ENCODE results near the gene GPLD1.

The GPLD1 gene, protein sequence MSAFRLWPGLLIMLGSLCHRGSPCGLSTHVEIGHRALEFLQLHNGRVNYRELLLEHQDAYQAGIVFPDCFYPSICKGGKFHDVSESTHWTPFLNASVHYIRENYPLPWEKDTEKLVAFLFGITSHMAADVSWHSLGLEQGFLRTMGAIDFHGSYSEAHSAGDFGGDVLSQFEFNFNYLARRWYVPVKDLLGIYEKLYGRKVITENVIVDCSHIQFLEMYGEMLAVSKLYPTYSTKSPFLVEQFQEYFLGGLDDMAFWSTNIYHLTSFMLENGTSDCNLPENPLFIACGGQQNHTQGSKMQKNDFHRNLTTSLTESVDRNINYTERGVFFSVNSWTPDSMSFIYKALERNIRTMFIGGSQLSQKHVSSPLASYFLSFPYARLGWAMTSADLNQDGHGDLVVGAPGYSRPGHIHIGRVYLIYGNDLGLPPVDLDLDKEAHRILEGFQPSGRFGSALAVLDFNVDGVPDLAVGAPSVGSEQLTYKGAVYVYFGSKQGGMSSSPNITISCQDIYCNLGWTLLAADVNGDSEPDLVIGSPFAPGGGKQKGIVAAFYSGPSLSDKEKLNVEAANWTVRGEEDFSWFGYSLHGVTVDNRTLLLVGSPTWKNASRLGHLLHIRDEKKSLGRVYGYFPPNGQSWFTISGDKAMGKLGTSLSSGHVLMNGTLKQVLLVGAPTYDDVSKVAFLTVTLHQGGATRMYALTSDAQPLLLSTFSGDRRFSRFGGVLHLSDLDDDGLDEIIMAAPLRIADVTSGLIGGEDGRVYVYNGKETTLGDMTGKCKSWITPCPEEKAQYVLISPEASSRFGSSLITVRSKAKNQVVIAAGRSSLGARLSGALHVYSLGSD

GRCh38 chr6:24489470-24489869 lies at the start of gene GPLD1:
TSS of gene GPLD1 (minus strand) at chr6:24489578. CDS start at chr6:24489511, 67 bp downstream.
- no peak for DNase-seq (ENCODE audit: low spot score)
- in situ Hi-C loops (cut with MboI; ENCODE audit: low sequenced_read_pairs, unreplicated experiment): no loop called here
- TF ChIP-seq CTCF (IDR thresholded peaks at IDR 0.05; ENCODE audit: borderline replicate concordance, control extremely low read depth, extremely low read depth, insufficient read depth, missing control alignments): no peak

DNA sequence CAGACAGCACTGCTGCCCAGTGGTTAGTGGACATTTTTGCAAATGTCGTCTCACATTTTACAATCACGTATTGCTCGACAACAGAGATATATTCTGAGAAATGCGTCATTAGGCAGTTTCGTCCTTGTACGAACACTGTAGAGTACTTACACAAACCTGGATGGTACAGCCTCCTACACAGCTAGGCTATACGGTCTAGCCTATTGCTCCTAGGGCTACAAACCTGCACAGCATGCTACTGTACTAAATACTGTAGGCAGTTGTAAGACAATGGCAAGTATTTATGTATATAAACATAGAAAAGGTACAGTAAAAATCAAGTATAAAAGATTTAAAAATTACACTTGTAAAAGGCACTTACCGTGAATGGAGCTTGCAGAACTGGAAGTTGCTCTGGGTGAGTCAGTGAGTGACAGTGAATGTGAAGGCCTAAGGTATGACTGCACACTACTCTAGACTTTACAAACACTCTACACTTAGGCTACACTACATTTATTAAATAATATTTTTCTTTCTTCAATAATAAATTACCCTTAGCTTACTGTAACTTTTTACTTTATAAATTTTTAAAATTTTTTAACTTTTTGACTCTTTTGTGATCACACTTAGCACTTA lies 48.5 kb upstream of the GPLD1 start:
- DNase-seq (ENCODE audit: low spot score): no peak
- in situ Hi-C loops (cut with MboI; ENCODE audit: low sequenced_read_pairs, unreplicated experiment): no loop called here
- no peak for TF ChIP-seq CTCF (IDR thresholded peaks at IDR 0.05; ENCODE audit: borderline replicate concordance, control extremely low read depth, extremely low read depth, insufficient read depth, missing control alignments)

- DNase-seq (ENCODE audit: low spot score): no peak
- in situ Hi-C loops (cut with MboI; ENCODE audit: low sequenced_read_pairs, unreplicated experiment): no loop called here
- TF ChIP-seq CTCF (IDR thresholded peaks at IDR 0.05; ENCODE audit: borderline replicate concordance, control extremely low read depth, extremely low read depth, insufficient read depth, missing control alignments): no peak
Observed at GRCh38 chr6:24537082-24537699, 47.8 kb upstream of the GPLD1 start.

DNA sequence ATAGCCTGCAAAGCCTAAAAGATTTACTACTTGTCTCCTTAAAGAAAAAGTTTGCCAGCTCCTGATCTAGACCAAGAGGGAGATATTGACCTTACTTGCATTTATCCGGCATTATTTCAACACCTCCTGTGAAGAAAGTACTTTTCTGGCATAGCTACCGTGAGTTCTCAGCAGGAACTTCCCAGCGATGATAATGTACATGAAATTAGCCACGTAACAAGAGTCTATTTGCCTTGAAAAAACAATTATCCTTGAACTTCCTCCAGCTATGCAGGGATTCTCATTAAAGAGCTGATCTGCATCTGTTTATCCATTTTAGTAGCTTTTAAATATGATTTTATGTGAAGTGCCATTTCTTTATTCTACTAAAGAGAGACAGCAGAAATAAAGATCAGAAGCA lies 47.1 kb upstream of the GPLD1 start:
- no peak for DNase-seq (ENCODE audit: low spot score)
- in situ Hi-C loops (cut with MboI; ENCODE audit: low sequenced_read_pairs, unreplicated experiment): no loop called here
- TF ChIP-seq CTCF (IDR thresholded peaks at IDR 0.05; ENCODE audit: borderline replicate concordance, control extremely low read depth, extremely low read depth, insufficient read depth, missing control alignments): no peak

GRCh38 chr6:24535210-24535609 lies 45.8 kb upstream of the GPLD1 start:
- in situ Hi-C loops (cut with MboI; ENCODE audit: low sequenced_read_pairs, unreplicated experiment): no loop called here
- TF ChIP-seq CTCF (IDR thresholded peaks at IDR 0.05; ENCODE audit: borderline replicate concordance, control extremely low read depth, extremely low read depth, insufficient read depth, missing control alignments): no peak
- no peak for DNase-seq (ENCODE audit: low spot score)

GRCh38 chr6:24534329-24534728 lies 45.0 kb upstream of the GPLD1 start:
- no peak for DNase-seq (ENCODE audit: low spot score)
- no peak for TF ChIP-seq CTCF (IDR thresholded peaks at IDR 0.05; ENCODE audit: borderline replicate concordance, control extremely low read depth, extremely low read depth, insufficient read depth, missing control alignments)
- in situ Hi-C loops (cut with MboI; ENCODE audit: low sequenced_read_pairs, unreplicated experiment): no loop called here

Measured in GM13976 (cell line).